ENCODE measurements around the gene ZNF207. TPM values are rescaled to one million over a fixed set of nuclear protein-coding genes. Genes with fewer than 3 reads are reported as not detected.

Gene ZNF207

Small RNA genes lying within 50 kb of the gene (microRNA-seq; reads per million reads assigned to microRNA genes)
- gene MIR632: not detected
